Right hindlimb (tissue), 1 donor: ENCODE results near the gene ALK.
"Not testable (repeated sequence)": the region's sequence is repeated elsewhere in the genome, so short reads cannot be mapped to it uniquely, and the experiment has no call there.

Experiments used
- DNase-seq: peaks from one replicate; pipeline ENCODE4 v3.0.0-alpha.2; 2018

The ALK gene

DNA sequence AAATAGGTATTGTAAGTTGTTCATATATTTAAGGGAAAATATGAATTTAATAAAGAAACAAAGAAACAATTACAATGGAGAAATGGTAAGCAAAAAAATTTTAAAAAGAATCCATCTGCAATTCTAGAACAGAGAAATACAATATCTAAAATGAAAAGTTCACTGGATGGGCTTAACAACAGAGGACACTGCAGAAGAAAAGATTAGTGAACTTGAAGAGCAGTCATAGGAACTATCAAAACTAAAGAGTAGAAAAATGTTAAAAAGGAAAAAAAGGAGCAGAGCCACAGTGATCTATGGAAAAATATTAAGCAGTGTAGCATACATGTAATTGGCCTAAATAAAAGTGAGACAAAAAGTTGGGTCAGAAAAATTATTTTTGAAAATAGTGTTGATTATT lies 83.5 kb downstream of the ALK start:
- no peak for DNase-seq

DNA sequence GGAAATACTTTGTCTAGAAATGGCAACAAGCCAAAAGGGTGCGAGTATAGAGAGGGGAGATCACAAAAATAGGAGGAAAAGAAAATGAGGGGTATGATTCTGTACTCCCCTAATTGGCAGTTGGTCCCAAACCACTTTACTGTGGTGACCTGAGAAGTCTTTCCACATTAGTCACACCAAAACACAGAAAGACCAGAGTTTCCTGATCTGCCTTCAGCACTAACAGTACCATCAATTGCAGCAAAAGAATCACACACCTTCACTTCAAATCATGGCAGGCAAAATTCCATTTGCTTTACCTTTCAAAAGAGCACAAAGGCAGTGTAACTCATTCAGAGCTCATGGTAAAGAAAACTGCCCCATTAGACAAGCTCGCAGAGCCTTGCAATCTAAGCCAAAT lies 86.8 kb downstream of the ALK start:
- DNase-seq, result no peak

DNA sequence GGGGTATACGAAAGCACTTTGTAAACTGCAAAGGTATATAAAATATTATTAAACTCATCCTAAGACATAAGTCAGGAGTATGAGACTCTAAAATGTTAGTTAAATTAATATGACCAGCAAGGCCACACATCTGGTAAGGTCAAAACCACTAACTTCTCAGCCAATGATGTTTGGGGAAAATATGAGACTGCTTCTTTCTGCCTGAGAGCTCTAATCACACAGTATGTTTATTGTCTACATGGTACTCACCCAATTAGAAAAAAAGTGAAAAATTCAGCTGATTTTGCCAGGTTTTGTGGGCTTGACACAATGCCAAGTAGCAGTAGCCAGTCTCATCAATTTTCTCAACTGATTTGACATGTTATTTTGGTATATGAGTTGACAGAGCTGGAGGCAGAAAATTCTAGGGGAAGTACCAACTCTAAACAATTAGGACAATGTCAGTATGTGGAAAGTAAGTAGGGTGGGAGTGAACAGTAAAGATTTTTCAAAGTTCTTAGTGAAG lies 87.3 kb downstream of the ALK start:
- DNase-seq, result no peak

- DNase-seq, result no peak
Measured at GRCh38 chr2:29831560-29831959, 89.8 kb downstream of the ALK start.

GRCh38 chr2:29829841-29830240 lies 91.5 kb downstream of the ALK start:
- DNase-seq, result no peak

GRCh38 chr2:29824145-29824544 lies 97.2 kb downstream of the ALK start:
- not testable (repeated sequence) for DNase-seq

DNA sequence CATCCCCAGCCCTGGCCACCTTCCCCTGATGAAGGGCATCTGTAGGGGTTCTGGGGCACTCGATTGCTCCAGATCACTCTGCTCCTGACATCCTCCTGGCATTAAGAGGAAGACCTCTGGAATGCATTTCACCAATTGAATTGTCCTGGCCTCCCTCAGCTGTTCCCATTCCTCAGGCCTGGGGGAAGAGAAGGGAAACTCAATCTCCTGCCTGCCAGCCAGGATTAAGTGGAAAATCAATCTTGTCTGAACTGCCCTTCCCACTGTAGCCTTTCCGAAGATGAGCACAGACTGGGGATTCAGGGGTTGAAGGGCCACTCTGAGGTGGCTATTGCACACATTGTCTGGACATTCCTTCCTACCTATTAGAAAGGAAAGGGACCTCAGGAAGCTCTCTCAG lies 99.8 kb downstream of the ALK start:
- DNase-seq, result peak; percentile 35

- DNase-seq, result no peak
Measured at GRCh38 chr2:29819570-29819969, 101.8 kb downstream of the ALK start.

GRCh38 chr2:29817801-29818680 lies 103.3 kb downstream of the ALK start:
- DNase-seq, result no peak

- DNase-seq, result no peak
Measured at GRCh38 chr2:29817299-29817698, 104.1 kb downstream of the ALK start.

DNA sequence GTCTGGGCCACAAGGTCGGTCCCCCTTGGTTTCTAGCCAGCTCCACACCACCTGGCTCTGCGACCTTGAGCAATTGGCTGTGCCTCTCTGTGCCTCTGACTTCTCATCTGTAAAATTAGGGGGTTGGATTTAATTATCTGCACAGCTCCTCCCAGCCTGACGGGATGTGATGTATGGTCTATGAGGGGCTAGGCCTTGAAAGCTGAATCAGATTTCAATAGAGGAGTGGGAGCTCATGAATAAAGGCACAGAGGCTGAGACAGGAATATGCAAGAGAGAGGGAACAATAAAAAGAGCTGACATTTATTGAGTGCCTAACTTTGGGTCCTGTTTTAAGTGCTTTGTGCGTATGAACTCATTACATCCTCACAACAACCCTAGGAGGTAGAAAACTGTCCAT lies 104.7 kb downstream of the ALK start:
- DNase-seq, result no peak

- DNase-seq, result no peak
Measured at GRCh38 chr2:29811378-29811777, 110.0 kb downstream of the ALK start.

- no peak for DNase-seq
Measured at GRCh38 chr2:29810956-29811355, 110.4 kb downstream of the ALK start.

DNA sequence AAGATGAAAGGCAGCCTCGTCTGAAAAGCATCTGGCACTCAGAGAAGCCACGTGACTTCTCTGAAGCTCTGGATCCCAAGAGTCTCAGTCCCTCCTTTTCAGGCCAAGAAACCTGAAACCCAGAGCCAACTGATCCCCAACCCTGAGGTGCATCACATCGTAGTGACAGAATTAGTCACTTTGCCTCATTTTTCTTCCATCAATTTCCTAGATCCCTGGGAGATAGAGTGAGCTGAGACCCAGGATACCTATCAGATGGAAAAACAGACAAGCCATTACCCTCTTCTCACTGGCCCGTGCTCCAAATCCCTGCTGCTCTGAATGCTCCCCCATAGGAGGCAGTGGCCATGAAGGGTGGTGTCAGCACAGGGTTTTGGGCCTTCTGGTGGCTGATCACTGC lies 113.1 kb downstream of the ALK start:
- DNase-seq, result no peak

GRCh38 chr2:29807082-29807481 lies 114.3 kb downstream of the ALK start:
- DNase-seq, result no peak

- no peak for DNase-seq
Measured at GRCh38 chr2:29806461-29806860, 114.9 kb downstream of the ALK start.

DNA sequence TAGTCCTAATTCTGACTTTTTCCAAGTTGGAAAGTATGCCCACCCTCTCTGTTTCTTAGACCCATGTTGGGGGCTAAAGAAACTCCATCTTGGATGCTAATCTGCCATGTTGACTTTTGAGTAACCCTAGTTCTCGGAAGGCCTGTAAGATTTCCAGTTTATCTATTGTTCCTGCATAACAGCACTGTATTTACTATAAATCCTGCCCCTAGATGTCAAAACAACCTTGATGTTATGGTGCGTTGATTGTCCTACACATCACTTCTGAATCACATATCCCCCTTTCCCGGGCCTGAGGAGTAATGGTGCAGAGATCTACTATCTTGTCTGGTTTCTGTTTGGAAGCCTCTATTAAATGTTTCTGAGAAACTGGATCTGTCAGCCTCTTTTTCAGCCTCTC lies 116.7 kb downstream of the ALK start:
- DNase-seq, result no peak

- DNase-seq, result no peak
Measured at GRCh38 chr2:29803537-29803936, 117.8 kb downstream of the ALK start.

GRCh38 chr2:29802986-29803385 lies 118.4 kb downstream of the ALK start:
- DNase-seq, result no peak

- no peak for DNase-seq
Measured at GRCh38 chr2:29799628-29800027, 121.8 kb downstream of the ALK start.

DNA sequence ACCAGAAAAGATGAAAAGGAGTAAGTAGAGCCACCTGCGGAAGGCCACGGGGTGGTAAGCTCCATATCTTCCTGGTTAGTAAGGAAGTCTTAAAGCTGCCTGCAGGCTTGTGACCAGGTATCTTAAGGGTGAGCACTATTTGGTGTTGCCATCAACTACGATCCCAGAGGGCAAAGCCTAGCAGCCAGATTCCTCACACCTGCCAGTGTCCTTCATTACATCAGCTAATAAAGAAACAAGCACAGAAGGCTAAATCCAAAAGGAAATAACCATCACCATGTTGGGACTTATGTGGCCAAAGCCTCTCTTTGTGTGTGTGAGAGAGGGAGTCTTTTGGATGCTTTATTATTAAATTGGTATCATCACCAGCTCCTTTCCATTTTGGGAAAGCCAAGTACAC lies 123.5 kb downstream of the ALK start:
- no peak for DNase-seq

- no peak for DNase-seq
Measured at GRCh38 chr2:29796446-29796845, 124.9 kb downstream of the ALK start.

- DNase-seq, result no peak
Measured at GRCh38 chr2:29789911-29790485, 131.4 kb downstream of the ALK start.
